ENCODE results near the gene PYGO2.

GRCh38 chr1:154941333-154942013 is 20.1 kb downstream of the PYGO2 start:
- TF ChIP-seq EZH2 (IDR thresholded peaks at IDR 0.05) = no peak
- no peak for TF ChIP-seq POLR2AphosphoS5 (IDR thresholded peaks at IDR 0.05; ENCODE audit: borderline replicate concordance, low read depth, low read length)
- TF ChIP-seq FOXP2 (optimal IDR thresholded peaks at IDR 0.05; ENCODE audit: control extremely low read depth, extremely low read length, insufficient read depth) = no peak

Measured in SK-N-MC (cell line).